Activated naive CD4-positive, alpha-beta T cell treated with Interleukin-2 at 50 U/mL for 16 hours (primary cell): Measurements from ENCODE around the gene DYRK4.
"Not testable (repeated sequence)": the region's sequence is repeated elsewhere in the genome, so short reads cannot be mapped to it uniquely, and the experiment has no call there.

Experiments
- DNase-seq: peaks from one replicate; pipeline ENCODE4 v3.0.0-alpha.2; 2020

DYRK4 gene, protein sequence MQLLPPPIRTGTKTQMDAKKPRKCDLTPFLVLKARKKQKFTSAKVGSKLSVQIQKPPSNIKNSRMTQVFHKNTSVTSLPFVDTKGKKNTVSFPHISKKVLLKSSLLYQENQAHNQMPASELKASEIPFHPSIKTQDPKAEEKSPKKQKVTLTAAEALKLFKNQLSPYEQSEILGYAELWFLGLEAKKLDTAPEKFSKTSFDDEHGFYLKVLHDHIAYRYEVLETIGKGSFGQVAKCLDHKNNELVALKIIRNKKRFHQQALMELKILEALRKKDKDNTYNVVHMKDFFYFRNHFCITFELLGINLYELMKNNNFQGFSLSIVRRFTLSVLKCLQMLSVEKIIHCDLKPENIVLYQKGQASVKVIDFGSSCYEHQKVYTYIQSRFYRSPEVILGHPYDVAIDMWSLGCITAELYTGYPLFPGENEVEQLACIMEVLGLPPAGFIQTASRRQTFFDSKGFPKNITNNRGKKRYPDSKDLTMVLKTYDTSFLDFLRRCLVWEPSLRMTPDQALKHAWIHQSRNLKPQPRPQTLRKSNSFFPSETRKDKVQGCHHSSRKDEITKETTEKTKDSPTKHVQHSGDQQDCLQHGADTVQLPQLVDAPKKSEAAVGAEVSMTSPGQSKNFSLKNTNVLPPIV

DNA sequence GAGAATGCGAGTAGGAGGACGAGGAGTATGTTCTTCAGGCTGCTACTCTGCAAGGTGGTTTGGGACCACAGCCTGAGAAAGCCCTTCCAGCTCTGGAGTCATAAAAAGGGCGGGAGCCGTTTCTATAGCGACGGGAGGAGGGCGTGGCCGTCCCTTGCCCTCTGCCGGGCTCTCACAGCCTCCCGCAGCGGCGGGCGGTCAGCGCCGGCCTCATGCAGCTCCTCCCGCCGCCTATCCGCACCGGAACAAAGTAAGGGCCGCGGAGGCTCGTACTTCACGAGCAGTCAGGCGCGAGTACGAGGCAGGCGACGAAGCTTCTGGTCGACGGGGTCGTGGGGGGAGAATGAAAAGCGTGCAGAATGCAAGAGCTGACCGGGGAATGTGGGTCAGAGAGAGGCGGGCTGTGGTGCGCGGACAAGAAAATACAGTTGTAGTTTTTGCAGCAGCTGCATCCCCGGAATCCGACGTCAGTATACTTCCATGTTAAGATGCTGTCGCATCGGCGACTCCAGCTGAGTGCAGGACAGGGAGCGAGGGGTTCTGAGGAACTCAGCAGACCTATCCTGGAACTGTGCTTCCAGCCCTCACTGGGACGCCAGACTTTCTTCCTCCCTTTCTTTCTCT, at the start of gene DYRK4:
Gene DYRK4, plus strand, starts transcription at position 175 of the 624 bp plus-strand sequence. Its CDS starts 38 bp downstream, at position 213.
- no peak for DNase-seq

DNA sequence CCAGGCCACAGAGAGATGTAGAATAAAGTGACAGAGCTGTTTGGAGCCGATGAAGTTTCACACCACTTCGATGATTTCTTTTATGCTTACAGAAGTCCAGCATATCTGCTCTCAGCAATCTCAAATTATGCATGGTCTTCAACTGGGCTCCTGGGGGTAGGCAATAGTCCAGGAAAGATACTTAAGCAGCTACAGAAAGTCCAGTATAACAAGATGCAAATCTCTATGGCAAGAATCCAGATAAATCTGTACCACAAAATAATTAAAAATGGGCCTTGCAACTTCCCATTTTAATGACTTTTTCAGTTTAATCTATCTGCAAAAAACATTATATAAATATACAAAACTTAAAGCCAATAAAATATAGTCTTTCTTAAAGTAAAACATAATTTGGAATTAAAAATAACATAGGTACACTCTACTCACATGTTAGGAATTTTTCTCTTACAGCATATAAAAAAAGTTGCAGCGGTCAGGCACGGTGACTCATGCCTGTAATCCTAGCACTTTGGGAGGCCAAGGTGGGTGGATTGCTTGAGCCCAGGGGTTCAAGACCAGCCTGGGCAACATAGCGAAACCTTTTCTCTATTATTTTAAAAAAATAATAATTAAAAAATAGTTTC, 43.8 kb upstream of the DYRK4 start:
- DNase-seq: no peak

- not testable (repeated sequence) for DNase-seq
Measured at GRCh38 chr12:4523443-4523842, 38.6 kb upstream of the DYRK4 start.

DNA sequence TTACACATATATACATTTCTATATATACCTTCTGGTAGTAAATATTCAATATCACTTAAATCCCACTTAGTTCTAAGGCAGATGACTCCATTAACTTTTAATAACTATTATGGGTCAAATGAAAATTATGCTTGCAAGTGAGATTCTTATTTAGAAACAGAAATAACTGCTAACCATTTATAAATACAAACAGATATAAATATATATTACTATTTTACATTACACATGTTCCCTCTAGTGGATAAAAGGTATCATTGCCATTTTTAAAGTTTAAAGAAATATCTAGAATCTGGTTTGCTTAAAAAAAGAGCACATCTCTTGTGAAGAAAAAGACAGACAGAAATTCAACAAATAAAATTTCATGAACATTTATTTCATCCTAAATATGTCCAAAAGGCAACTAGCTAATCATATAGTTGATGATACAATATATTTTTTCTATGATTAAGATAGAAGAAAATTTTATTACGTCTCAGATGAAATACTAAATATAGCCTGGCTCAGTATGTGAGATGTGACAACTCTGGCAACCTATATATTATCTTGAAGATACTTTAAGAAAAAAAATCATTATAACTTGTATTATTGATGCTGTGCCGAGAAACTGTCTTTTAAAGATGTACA, 35.0 kb upstream of the DYRK4 start:
- DNase-seq: no peak

- no peak for DNase-seq
Measured at GRCh38 chr12:4530160-4530559, 31.8 kb upstream of the DYRK4 start.

DNA sequence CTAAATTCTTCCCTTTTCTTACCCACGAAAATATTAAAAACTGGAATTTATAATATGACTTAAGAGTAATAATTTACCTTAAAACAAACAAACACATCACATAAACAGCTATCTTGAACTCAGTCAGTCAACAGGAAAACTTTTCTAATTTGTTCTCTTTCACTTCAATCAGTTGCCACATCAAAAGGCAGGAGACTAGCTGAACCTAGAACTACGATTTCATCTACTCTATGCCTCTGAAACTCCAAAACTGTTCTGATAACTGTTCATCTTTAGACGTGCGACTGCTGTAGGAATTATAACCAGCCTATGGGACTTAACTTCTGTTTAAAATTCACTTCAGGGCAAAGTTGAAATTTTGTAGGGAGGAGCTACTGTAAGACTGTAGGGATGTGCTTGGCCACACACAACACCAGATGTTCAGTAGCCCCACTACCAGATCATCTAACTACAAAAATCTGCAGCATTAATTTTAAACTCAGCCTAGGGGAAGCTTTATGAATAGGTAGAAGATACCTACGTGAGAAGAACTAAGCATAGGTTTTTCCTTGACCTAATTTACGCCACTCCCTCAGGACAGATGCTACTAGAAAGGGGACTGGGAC, 30.9 kb upstream of the DYRK4 start:
- no peak for DNase-seq

GRCh38 chr12:4535092-4535491, 26.9 kb upstream of the DYRK4 start:
- DNase-seq: no peak

GRCh38 chr12:4535871-4536270, 26.1 kb upstream of the DYRK4 start:
- no peak for DNase-seq

- DNase-seq: peak; percentile 94
Measured at GRCh38 chr12:4538207-4539160, 23.5 kb upstream of the DYRK4 start, which contains the start of gene RAD51AP1. Gene RAD51AP1 (plus strand): TSS chr12:4538890. CDS start chr12:4538940, 50 bp downstream.

DNA sequence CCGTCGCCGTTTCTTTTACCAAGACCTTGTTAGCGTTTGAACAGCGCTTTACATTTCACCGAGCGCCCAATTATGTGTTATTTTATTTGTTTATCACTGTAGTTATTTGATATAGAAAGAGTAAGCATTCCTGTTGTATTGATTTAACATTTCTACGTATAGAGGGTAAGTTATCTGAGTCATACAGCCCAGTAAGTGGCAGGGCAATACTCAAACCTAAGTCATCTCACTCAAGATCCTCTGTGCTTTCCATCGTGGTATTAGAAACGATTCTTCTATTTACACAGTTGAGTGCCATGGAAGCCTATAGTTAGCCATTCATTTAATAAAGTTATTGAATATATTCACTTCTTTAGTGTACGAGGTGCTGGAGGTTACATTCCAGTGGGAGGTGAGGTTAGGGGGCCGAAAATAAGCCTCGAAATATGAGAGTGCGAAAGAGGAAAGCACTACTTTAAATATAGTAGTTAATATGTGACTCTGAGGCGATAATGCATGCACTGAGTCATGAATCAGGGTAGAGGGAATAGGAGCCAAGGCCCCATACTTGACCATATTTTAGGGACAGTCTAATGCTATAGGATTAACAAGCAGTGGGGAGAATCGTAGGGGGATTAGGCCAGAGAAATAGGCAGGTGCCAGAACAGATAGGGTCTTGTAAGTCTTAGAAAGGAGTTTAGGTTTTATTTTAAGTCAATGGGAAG, 22.7 kb upstream of the DYRK4 start:
- no peak for DNase-seq

- DNase-seq: no peak
Measured at GRCh38 chr12:4540170-4540569, 21.8 kb upstream of the DYRK4 start.

DNA sequence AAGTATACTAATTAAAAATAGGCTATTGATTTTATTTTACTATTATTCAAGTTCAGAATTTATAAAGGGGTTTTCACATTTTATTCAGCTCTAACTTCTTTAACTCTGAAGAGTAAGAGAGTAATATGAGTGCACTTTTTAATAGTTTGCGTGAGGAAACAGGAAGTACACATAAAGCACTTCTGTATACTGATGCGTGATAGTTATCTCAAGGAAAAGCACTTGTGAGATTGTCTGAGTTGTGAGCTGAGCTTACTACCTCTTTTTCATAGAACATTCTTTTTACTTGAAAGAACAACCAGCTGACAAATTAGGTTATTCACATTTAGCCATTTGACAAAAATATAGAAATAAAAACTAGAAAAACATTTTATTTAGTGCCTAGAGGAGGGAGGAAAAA, 21.4 kb upstream of the DYRK4 start:
- DNase-seq: no peak

- DNase-seq: no peak
Measured at GRCh38 chr12:4545195-4545594, 16.8 kb upstream of the DYRK4 start.

GRCh38 chr12:4552191-4552590, 9.8 kb upstream of the DYRK4 start:
- DNase-seq: no peak

DNA sequence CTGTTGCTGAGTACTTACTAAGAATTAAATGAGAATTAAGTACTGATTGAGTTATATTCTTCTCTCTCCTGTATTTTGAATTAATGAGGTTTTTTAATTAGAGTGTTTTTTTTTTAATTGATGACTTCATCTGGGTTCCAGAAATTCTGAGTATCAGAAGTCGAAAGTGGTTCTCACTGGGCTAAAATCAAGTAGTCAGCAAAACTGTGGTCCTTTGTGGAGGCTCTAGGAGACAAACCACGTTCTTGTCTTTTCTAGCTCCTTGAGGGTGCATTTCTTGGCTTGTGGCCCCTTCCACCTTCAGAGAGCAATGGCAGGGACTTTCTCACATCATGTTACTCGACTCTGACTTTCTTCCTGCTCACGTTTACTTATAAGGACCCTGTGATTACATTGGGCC, 8.1 kb upstream of the DYRK4 start:
- no peak for DNase-seq

DNA sequence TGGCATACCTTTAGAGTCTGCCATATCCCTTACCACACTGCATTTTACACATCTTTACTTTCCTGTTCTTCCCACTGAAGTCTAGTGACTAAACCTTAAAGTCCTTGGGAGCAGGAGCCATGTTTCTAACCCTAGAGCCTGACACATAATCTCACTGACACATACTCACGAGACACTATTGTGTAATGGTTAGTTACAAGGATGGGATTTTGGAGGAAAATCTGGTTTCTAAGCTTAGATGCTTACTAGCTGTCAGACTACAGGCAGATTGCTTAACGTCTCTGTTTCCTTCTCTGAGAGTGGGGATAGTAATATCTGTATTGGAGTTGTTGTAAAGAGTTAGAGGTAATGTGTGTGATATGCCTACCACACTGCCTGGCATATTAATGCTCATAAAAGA, 6.2 kb upstream of the DYRK4 start:
- no peak for DNase-seq

GRCh38 chr12:4556735-4557530, 5.1 kb upstream of the DYRK4 start:
- DNase-seq: no peak

- DNase-seq: no peak
Measured at GRCh38 chr12:4557586-4557985, 4.4 kb upstream of the DYRK4 start.

- DNase-seq: no peak
Measured at GRCh38 chr12:4558171-4558570, 3.8 kb upstream of the DYRK4 start.

- no peak for DNase-seq
Measured at GRCh38 chr12:4563336-4563735, 1.3 kb downstream of the DYRK4 start.
